Measurements from ENCODE around the gene OLFM3. TPM values are rescaled to one million over a fixed set of nuclear protein-coding genes. Genes with fewer than 3 reads are reported as not detected.

OLFM3 gene
- total RNA-seq, 1 experiment from 2014 or later = 0.26 TPM

DNA sequence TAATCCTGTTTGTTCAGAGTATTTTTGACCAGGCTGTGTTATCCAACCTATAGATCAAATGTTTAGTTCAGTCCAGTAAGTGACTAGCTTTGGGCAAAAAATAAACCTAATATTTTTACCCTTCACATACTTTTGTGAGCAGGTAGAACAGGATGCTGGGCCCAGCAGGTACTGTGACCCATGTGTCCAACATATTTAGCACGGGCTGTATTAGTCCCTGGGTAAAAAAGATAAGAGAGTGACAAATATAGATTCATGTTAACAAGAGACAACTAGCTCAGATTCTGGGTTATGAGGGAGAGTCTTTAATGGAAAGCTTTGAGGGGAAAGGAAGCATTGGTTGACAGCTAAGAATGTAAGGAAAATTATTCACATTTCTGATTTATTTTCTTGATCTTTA lies 43.1 kb downstream of the OLFM3 start:
- Histone ChIP-seq H2AK5ac (ENCODE audit: insufficient read length, low read length) (no peak overlapping the region), H3K14ac (ENCODE audit: insufficient read depth, low read length) (no peak overlapping the region), H3K9ac (ENCODE audit: extremely low read depth, insufficient read length, low read length) (no peak overlapping the region), H4K20me1 (ENCODE audit: control insufficient read depth, insufficient read depth, insufficient read length) (no peaks in the 10 kb centered on the region), H2BK5ac (ENCODE audit: insufficient read length, low read length) (no peak overlapping the region), H3K27ac (ENCODE audit: insufficient read length, low read depth, low read length) (no peak overlapping the region), H2BK12ac (ENCODE audit: insufficient read length, low read depth, low read length) (no peak overlapping the region), H2AFZ (ENCODE audit: low read length) (no peak overlapping the region), H2BK15ac (ENCODE audit: low read depth, low read length) (no peak overlapping the region), H3K23ac (ENCODE audit: insufficient read length, low read depth, low read length) (no peak overlapping the region), H3K27me3 (ENCODE audit: insufficient read depth, low read length) (no peaks in the 10 kb centered on the region), H2BK120ac (ENCODE audit: low read depth, low read length, poor library complexity, severe bottlenecking) (no peak overlapping the region), H3K4me2 (ENCODE audit: insufficient read depth, insufficient read length, low read length) (no peak overlapping the region), H3K18ac (ENCODE audit: insufficient read length, low read depth, low read length) (no peak overlapping the region), H4K91ac (ENCODE audit: insufficient read length, low read depth, low read length) (no peak overlapping the region), H3K4me1 (ENCODE audit: insufficient read depth, low read length) (no peaks in the 10 kb centered on the region), H3K79me1 (ENCODE audit: insufficient read depth, low read depth, low read length, poor library complexity, severe bottlenecking) (no peaks in the 10 kb centered on the region), H4K5ac (ENCODE audit: insufficient read length, low read depth, low read length) (no peak overlapping the region), H3K4ac (ENCODE audit: low read depth, low read length) (no peak overlapping the region), H3K23me2 (ENCODE audit: insufficient read length, low read depth, low read length, poor library complexity, severe bottlenecking) (no peaks in the 10 kb centered on the region), H3T11ph (ENCODE audit: low read length) (no peak overlapping the region), H3K56ac (ENCODE audit: insufficient read length, low read depth, low read length) (no peak overlapping the region), H4K8ac (replicated peaks; ENCODE audit: insufficient read length, low read depth, low read length) (no peak overlapping the region), H2BK20ac (ENCODE audit: low read depth, low read length, poor library complexity, severe bottlenecking) (no peak overlapping the region), H3K79me2 (ENCODE audit: insufficient read depth, low read length) (no peaks in the 10 kb centered on the region), H3K9me3 (ENCODE audit: control insufficient read depth, low read depth, low read length) (no peaks in the 10 kb centered on the region)
- H3K36me3 Mint-ChIP-seq (ENCODE audit: insufficient read depth in 1 of 3, low read depth in 3 of 3) = no peaks in the 10 kb centered on the region
- H3K4me3 Mint-ChIP-seq = no peak overlapping the region
- H3K27me3 Mint-ChIP-seq (ENCODE audit: low read depth) = no peaks in the 10 kb centered on the region; the same call in 1 of the 2 replicates
- H3K4me1 Mint-ChIP-seq = no peaks in the 10 kb centered on the region
- no CpG with 5 or more reads among the region's 1 CpG for WGBS (ENCODE audit: extremely low coverage, insufficient read length, low lambda C conversion rate)
- no peaks in the 10 kb centered on the region; a peak in 1 of 5 replicates for H3K9me3 Mint-ChIP-seq
- TF ChIP-seq, protein P1, sequence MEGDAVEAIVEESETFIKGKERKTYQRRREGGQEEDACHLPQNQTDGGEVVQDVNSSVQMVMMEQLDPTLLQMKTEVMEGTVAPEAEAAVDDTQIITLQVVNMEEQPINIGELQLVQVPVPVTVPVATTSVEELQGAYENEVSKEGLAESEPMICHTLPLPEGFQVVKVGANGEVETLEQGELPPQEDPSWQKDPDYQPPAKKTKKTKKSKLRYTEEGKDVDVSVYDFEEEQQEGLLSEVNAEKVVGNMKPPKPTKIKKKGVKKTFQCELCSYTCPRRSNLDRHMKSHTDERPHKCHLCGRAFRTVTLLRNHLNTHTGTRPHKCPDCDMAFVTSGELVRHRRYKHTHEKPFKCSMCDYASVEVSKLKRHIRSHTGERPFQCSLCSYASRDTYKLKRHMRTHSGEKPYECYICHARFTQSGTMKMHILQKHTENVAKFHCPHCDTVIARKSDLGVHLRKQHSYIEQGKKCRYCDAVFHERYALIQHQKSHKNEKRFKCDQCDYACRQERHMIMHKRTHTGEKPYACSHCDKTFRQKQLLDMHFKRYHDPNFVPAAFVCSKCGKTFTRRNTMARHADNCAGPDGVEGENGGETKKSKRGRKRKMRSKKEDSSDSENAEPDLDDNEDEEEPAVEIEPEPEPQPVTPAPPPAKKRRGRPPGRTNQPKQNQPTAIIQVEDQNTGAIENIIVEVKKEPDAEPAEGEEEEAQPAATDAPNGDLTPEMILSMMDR (conservative IDR thresholded peaks at IDR 0.05) = no peak
- no peak overlapping the region for H3K27ac Mint-ChIP-seq
- DNase-seq = no peak
